GM19023 (cell line): ENCODE results near the gene NKX2-3.

Experiments used
- ATAC-seq: cut with Tn5 transposase; IDR thresholded peaks from one replicate; pipeline ENCODE4 v1.9.1; 2021; ENCODE audit warnings: mild to moderate bottlenecking, moderate library complexity; ENCODE audit not compliant: unreplicated experiment

NKX2-3 gene

DNA sequence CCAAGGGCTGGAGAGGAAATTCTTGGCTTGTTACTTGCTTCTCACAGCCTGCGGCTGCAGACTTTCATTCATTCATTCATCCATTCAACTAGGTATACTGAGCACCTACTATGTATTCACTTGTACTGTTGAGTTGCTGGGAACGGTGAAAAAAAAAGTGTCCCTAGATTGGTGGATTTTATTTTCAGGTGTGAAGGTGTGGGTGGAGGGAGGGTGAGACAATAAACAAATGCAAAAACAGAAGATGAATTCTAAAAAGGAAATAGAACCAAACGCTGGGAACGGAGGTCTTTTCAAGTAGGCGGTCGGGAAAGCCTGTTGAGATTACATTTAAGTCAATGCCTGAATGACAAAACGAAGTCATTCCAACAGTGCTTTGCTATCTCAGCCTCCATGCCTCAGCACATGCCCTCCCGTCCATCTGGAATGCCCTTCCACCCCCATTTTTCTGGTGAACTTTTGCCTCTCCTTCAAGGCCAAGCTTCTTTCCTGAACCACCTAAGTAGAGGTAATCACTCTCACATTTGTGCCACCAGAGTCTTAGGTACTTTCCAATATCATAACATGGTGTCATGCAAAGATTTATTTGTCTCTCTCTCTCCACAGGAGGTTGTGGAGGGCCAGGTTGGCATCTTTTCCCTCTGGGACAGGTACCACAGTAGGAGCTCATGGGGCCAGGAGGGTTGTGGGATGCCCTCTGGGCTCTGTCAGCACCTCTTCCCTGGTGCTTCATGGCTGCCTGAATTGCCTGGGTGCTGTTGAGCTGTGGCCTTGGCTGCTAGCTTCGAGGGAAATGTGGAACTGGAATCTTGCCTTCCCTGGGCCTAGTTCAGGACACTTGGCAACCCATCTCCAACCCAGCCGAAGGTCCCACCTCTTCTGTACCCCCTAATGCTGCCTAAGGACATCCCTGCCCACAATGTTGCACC lies 5.5 kb downstream of the NKX2-3 start:
- ATAC-seq = no peak

DNA sequence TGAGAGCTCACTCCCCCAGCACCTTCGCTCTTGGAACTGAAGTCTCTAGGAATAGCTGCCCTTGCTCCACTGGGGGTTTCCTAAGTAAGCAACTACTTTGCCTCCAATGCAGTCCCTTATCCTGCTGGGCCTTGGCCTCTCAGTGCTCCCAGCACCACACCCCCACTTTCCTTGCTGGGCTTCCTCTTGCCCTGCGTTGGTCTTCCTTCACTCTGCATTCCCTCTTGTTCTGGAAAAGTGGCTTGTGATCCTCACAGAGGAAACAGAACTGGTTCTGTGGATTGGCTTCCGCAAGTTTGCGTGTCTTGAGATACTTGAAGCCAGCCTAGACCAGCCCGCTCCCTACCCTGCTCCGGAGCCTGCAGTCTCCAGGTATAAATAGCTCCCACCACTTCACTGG lies 6.4 kb downstream of the NKX2-3 start:
- ATAC-seq = no peak

DNA sequence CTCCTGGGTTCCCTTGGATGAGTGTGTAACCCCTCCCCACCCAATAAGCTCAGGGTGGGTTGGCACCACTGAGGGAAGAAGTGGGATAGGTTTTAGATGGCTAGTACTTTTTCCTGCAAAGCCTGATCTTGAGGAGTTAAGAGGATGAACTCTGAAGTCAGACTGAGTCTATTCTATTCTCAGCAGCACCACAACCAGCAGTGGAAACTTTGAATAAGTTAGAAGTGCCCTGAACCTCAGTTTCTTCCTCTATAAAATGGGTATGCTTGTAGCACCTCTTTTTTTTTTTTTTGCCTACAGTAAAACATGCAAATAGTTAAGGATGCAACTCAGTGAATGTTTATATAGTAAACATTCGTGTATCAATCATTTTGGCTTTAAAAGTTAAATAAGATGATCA lies 7.1 kb downstream of the NKX2-3 start:
- no peak for ATAC-seq

DNA sequence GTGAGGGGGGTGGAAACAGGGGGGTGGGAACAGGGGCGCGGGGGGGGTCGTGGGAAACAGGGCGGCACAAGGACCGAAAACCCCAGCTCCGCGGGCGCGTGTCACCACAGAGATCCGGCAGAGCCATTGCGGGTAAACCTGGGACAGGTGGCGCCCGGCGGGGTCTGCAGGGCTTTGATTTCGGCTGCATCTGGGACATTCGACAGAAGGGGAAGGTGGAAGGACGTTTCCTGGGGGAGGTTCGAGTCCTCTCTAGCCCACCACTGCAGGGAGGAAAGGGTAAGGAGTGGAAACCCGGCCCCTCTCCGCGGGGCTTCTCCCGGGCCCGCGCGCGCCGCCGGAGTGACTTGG lies 7.5 kb downstream of the NKX2-3 start:
- no peak for ATAC-seq

DNA sequence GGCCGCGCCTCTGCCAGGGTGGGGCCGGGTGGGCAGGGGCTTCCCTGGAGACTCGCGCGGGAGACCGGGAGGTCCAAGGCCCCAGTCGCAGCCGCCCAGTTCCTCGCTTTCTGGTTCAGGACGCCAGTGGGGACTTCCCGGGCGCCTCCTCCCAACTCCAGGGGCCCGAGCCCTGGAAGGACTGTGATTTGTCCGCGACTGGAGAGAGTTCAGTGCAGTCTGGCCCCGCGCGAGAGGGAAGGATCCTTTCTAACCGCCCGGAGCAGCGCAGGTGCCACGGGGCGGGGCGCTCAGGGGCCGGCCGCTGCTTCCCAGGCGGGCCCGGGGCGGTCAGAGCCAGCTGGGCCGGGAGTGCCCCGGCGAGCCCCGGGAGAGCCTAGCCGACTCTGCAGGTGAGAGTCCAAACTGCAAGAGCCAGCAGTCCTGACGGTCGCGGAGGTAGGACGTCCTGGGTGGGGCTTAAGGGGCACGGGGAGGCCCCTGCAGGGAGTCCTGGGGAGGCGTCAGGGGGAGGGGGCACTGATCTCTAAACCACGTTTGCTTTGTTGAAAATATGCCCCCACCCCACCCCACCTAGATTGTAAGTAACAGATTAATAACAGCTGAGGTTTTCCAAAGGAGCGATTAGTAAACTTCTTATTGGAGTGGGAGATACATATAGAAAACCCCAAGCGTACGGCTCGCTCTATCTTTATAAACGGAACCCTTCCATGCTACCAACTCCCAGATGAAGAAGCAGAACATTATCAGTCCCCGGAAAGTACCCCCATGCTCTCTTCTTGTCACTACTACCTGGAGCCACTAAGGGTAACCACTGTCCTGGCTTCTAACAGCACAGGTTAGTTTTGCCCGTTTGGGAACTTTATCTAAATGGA lies 8.2 kb downstream of the NKX2-3 start:
- no peak for ATAC-seq

DNA sequence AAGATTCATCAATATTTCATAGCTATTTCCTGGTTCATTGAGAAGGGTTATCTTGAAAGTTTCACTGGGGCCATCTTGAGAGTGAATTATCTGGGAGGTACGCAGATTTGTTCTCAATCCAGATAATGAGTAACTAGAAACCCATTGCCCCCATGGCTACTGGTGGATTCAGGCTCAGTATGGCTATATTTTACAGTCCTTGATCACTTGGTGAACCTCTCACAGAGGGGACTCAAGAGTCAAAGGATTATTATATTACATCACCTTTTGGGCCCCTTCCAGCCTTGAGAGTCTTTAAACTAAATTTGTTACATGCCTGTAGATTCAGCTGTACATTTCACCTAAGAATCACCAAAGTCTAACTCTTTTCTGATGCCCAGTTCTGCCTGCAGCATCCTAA lies 11.6 kb downstream of the NKX2-3 start:
- no peak for ATAC-seq

DNA sequence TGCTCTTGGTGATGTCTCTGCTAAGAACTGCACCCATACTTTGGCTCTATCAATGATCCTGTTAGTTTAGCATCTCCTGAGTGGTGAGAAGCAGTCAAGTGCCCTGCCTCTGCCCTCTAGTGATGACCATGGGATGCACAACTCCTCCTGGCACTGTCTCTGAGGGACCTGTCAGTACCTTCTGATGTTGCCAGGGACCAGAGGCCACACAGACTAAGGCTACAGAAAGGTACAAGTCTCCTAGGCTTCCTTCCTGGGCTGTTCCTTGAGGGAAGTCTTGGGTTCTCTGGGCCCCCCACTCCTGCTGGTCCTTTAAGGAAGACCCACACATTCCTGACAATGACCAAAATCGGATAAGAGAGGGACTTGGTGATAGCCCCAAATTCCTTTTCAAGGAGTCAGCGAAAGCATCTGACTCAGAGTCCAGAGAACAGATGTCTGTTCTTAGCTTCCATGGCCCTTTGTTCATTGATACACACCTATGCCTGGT lies 15.3 kb downstream of the NKX2-3 start:
- ATAC-seq = no peak

DNA sequence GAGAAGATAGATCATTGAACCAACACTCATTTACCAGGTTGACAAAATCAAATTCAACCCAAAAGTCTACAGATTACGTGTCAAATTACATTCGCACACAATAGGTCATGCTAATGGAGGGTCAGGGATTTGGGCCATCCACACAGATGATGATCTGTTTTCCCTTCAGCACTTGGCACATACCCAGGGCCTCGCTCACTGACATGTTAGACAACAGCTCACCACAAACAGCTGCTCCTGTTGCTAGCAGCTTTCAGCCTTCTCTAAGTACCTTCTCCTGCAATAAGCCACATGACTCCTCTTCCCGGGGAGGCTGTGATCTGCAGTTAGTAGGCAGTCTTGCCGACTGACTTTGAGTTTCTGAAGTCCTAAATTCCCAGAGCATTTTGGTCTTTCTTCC lies 18.4 kb downstream of the NKX2-3 start:
- ATAC-seq = no peak

DNA sequence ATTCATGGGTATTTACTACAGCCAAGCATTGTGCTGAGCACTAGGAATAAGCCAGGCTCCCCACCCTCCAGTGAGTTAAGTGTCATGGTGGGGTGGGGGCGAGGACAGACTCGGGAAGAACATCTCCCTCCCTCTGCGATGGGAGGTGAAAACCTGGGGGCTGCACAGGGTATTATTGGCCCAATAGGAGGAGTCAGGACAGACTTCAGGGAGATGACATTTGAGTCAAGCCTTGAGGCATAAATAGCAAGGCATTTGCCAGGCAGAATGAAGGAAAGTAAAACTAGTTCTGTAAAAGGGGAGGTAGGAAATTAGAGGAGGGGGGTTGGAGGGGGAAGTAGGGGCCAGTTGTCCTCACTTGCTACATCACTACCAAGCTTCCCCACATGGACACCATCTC lies 18.9 kb downstream of the NKX2-3 start:
- no peak for ATAC-seq

DNA sequence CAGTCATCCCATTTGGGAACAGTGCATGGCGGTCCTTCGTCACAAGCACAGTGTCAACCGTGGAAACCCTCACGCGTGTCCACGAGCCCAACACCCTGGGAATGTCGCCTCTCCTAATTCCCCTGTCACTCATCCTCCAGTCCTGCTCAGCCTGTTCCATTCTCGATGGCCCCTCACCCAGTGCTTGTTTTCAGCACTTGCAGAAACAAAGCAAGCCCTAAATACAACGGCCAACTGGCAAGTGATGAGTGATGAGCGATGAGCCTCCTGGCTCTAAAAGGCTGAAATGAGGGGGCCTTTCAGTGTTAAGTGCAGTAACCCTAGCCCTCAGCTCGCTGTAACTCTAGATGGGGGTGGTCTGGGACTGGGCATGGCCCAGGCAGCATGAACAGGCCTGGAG lies 22.6 kb downstream of the NKX2-3 start:
- no peak for ATAC-seq

DNA sequence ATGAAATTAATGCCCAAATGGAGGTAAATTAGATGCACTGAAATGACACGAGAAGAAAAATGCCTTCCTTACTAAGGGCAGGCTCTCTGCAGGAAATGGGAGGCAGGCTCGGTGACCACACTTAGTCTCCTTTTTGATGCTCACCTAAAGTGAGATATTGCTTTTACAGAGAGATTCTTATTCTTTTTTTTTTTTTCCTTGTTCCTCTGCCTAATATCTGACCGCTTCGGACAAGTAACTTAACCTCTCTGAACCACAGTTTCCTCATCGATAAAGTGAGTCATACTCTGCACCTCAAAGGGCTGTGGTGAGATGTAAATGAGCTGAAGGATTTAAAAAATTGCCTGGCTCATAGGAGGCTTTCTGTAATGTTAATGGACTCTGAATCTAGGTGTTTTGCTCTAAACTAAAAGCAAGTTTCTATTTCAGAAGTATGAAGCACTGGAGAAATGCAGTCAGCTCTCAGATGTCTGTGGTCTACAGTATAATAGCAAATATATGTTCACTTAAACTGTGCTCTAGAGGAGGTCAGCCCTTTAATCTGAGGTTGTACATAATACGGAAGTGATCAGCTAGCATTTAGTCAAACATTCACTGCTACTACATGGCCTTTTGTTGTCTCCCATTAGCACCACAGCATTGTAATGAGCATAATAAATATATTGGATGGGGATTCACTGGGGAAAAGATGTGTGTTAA lies 23.2 kb downstream of the NKX2-3 start:
- peak; percentile 80 for ATAC-seq

DNA sequence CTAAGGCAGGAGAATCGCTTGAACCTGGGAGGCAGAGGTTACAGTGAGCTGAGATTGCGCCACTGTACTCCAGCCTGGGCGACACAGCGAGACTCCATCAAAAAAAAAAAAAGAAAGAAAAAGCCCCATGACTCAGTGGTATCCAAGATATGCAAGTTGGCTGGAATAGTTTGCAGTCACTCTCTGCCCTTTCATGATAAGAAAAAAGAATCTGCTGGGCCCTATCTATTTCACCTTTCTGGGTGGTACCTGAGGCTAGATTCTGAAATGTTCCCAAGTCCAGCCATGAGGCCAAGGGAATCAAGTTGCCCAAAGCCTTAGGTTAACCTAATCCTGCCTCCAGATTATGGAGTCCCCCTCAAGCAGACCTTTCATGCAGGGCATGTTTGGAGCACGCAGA lies 24.3 kb downstream of the NKX2-3 start:
- ATAC-seq = no peak

DNA sequence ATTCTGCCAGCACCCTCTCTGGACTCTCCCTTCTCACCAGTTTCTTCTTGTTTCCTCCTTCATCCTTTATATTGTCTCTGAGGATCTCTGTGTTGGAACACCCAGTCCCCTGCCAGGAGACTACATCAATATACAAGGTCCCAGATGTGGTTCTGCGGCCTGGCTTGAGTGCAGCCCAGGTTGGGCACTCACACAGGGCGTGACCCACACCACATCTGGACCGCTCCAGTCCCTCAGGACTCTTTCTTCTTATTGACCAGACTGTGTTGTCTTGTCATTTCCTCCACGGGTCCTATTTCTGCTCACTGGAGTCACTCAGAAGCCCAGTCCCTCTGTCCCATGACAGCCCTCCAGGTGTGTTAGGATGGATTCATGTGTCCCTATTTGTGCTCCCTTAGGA lies 26.0 kb downstream of the NKX2-3 start:
- ATAC-seq = no peak

DNA sequence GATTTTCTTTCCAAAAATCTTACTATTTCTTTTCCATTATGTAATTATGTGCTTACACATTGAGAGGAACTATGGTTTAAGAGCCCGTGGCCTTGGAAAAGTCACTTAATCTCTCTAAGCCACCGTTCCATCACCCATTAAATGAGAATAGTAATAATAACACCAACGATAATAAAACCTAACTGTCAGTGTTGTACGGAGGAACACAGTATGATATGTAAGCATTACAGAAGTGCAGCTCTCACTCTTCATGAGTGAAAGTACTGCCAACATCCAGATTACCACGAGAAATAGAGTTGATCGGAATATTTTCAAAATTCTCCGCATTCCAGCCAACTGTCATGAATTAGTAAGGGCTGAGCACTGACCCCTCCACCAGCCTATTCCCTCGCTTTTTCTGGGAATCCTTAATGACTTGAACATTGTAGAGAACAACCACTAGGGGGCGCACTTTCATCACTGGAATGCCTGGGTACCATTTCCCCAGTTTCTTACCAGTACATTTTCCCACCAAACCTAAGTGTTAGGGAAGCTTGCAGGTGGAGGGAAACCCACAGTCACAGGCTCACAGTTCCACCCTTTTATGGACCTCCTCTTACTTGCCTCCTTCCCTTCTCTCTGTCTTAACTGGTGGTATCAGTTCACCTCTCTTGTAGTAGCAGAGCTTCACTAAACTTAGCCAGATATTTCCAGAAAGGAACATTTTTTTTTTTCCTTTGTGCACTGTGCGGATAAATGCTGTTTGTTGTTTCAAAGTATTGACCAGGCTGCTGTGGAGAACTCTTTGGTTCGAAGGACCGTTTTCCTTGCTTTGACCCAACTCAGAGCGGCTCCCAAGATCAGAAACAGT lies 27.8 kb downstream of the NKX2-3 start:
- ATAC-seq = no peak

DNA sequence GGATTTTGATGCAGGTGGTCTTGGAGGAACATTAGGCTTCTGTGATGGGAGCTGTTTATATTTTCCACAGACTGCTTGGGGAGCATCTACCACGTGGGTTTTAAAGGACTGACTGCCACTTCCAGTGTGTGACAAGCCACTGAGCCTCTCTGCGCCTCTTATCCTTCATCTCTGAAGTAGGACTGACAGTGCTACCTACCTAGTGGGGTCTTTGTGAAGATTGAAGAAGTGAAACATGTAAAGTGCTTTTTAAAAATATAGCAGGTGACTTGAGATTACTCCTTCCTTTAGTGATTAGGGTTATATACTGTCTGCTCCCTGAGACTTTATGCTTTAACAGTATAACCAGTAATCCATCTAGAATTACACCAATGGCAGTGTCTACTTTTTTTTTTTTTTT lies 29.9 kb downstream of the NKX2-3 start:
- no peak for ATAC-seq

DNA sequence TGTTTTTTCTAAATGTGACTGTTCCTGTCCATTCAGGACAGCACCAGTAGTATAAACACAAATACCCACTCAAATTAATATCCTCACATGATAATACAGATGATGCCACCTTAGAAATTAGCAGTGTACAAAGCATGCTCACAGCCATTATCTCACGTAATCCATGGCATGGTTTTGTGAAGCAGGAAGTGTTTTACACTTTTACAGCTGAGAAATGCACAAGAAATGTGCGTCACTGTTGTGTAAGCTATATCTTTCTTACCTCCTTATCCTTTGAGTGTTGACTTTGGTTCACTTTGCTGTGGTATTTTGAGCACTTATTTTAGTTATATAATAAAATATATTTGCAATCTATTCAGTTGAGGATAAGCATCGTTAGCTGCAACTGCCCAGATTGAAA lies 31.6 kb downstream of the NKX2-3 start:
- no peak for ATAC-seq

DNA sequence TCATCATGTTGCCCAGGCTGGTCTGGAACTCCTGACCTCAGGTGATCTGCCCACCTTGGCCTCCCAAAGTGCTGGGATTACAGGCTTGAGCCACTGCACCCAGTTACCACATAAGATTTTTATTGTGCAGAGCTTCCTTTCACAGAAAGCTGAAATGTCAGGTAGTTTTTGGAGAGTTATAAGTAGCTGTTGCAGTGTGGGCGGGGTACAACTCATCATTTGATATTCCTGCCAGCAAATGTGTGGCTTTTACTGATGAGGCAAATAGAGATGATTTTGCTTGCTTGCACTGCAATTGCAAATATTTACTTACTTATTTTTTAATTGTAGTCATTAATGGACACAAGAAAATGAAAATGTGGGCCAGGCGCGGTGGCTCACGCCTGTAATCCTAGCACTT lies 32.4 kb downstream of the NKX2-3 start:
- no peak for ATAC-seq

DNA sequence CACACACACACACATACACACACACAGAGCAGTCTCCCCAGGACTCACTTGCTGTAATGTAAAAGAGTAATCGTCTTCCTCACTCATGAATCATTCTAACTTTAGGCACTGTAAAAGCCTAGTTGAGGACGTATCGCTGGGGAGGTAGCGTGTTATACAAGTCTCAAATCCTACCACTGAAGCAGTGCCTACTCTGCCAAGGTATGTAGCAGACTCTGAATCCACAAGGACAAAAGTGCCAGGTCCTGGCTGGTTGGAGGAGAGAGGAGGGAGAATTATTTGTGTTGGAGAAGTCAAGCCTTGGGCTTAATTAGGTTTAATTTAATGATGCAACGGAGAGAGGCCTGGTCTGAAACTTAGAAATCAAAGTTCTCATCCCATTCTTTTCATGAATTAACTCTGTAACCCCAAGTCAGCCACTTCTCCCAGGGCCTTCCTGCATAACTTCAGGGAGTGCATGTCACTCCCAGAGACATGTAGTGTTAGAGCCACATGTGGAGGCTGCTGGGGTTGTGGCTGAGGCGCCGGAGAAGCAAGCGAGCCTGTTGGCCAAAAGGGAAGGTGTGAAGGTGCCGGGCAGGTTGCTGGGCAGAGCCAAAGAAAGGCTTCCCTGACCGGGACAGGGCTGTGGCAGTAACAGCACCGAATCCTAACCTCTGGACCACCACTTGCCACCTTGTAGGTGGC lies 36.7 kb downstream of the NKX2-3 start:
- no peak for ATAC-seq

DNA sequence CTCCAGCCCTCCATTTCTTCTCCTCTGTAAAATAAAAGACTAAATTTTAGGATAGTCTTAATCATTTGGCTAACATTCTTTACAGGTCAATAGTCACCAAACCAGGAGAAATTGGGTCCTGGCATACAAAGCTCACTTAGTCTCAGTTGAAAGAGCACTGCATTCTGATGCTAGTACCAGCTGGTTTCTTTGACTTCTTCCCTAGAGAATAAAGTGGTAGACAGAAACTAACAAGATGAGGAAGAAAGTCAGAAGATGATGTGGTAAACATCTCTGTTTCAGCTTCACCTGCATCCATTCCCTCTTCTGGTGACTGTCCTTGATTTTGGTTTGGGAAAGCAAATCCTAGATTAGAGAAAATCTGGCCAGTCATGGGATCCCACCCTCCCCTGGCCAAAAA lies 37.2 kb downstream of the NKX2-3 start:
- ATAC-seq = no peak

DNA sequence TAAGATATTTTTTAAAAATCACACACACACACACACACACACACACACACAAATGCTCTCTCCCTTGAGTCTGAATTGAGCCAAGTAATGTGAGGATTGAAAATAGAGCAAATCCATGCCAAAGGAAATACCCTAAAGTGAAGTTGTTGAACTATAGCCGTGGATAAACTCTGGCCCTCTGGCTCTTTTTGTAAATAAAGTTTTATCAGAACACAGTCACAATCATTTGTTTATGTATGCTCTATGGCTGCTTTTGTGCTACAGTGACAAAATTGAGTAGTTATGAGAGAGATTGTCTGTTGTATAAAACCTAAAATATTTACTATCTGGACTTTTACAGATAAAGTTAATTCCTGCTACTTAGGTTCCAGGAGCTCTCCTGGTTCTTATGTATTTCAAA lies 39.1 kb downstream of the NKX2-3 start:
- ATAC-seq = no peak
